ENCODE data around the gene TDRD7. TPM values are rescaled to one million over a fixed set of nuclear protein-coding genes. Genes with fewer than 3 reads are reported as not detected.
A peak's percentile ranks its signal among the peaks of the same experiment; 100 is the strongest.

TDRD7 gene
- total and polyA plus RNA-seq, 2 of the 8 experiments (the other 6 are each of a cell fraction or from before 2014, with no cell fraction given): 1.2 to 2.3 TPM

DNA sequence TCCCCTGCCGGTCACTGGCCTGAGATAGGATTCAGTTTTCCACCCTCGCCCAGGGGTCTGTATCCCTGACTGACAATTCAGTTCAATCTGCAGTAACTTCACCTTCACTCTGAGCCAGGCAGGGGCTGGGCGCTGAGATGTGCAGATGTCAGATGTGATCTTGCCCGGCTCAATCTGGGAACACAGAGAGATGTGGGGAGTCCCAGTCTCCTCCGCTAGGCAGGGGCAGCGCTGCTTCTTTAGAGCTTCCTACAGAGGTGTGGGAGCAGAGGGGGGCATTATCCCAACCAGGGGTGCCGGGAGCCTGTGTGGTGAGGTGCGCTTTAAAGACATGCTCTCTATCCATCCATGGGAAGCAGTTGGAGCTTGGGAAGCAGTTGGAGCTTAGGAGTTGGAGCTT is 104.2 kb downstream of the TDRD7 start:
- Histone ChIP-seq H2AFZ (ENCODE audit: low read length) (no peak overlapping the region), H3K4me2 (ENCODE audit: insufficient read depth in 1 of 2, low read depth in 2 of 2, low read length in 2 of 2) (no peak overlapping the region), H3K14ac (ENCODE audit: insufficient read length) (no peak overlapping the region), H3K79me1 (ENCODE audit: low read depth, low read length) (no peaks in the 10 kb centered on the region), H3K36me3 (ENCODE audit: control insufficient read depth in 2 of 4, insufficient read depth in 4 of 4, low read length in 3 of 4) (no peaks in the 10 kb centered on the region), H4K8ac (ENCODE audit: extremely low read depth, insufficient read depth, low read length) (peak overlapping the region; percentile 62; the same call in 1 of the 2 replicates), H3K4ac (replicated peaks; ENCODE audit: insufficient read length, low read depth, low read length) (no peak overlapping the region), H3K4me3 (ENCODE audit: extremely low read depth in 1 of 4, insufficient read depth in 2 of 4, low read depth in 3 of 4, low read length in 4 of 4) (no peak overlapping the region), H2BK5ac (ENCODE audit: low read depth, low read length) (no peak overlapping the region), H4K91ac (replicated peaks; ENCODE audit: insufficient read length, low read length) (no peak overlapping the region), H3K27ac (ENCODE audit: low read depth, low read length) (no peak overlapping the region), H3K9ac (replicated peaks in 1 of 4; ENCODE audit: extremely low read depth in 1 of 4, low read depth in 3 of 4, low read length in 3 of 4) (no peak overlapping the region), H3K23ac (ENCODE audit: insufficient read length) (no peak overlapping the region), H4K20me1 (replicated peaks in 1 of 2; ENCODE audit: control insufficient read depth in 1 of 2, insufficient read depth in 2 of 2, low read length in 2 of 2) (peaks cover 0 to 2% of the 10 kb centered on the region in 2 experiments), H3K4me1 (replicated peaks in 1 of 4; ENCODE audit: control insufficient read depth in 3 of 4, insufficient read depth in 4 of 4, low read length in 3 of 4) (peaks cover 0 to 2% (median 0%) of the 10 kb centered on the region in 4 experiments; a peak in 1 of 7 replicates), H2BK120ac (replicated peaks; ENCODE audit: low read depth, low read length) (no peak overlapping the region), H3K27me3 (replicated peaks in 1 of 4; ENCODE audit: control insufficient read depth in 3 of 4, extremely low read depth in 1 of 4, insufficient read depth in 3 of 4, low read length in 3 of 4) (no peaks in the 10 kb centered on the region; a peak in 2 of 7 replicates), H4K5ac (ENCODE audit: insufficient read length, low read depth, low read length) (no peak overlapping the region), H2BK20ac (ENCODE audit: low read length) (no peak overlapping the region), H3K79me2 (ENCODE audit: control insufficient read depth in 1 of 2, insufficient read depth in 2 of 2, low read length in 2 of 2) (no peaks in the 10 kb centered on the region), H3K9me3 (ENCODE audit: insufficient read depth in 2 of 2, low read depth in 1 of 2, low read length in 1 of 2) (no peaks in the 10 kb centered on the region), H2BK15ac (ENCODE audit: low read length) (no peak overlapping the region), H2AK5ac (ENCODE audit: low read depth, low read length) (no peak overlapping the region), H3K18ac (ENCODE audit: extremely low read depth, low read length) (no peak overlapping the region), H3K56ac (replicated peaks; ENCODE audit: insufficient read length, low read depth, low read length) (no peak overlapping the region), H3K23me2 (ENCODE audit: low read depth, low read length) (no peaks in the 10 kb centered on the region), H2BK12ac (ENCODE audit: low read depth, low read length) (no peak overlapping the region)
- FAIRE-seq (no peak), DNase-seq (ENCODE audit: low read depth in 1 of 2, low spot score in 2 of 2) (no peak)
- no peak for TF ChIP-seq KDM5A (IDR thresholded peaks at IDR 0.05; ENCODE audit: low read length)
- 87% methylated on average over 8 of the region's 8 CpGs; no CpG with 5 or more reads in 1 of the 2 experiments for WGBS, 2 experiments (ENCODE audit: extremely low coverage in 1 of 2, insufficient coverage in 1 of 2, insufficient read length in 1 of 2, insufficient replicate concordance in 2 of 2, low coverage in 1 of 2, low lambda C conversion rate in 2 of 2, missing lambda C conversion rate in 1 of 2)
- ChIA-PET POLR2A (ENCODE audit: partially characterized antibody) (interaction anchor here (0.7 kb wide), 1 partner anchor 31 kb away, joined by 3 read pairs; no protein-coding TSS in a partner anchor), CTCF (ENCODE audit: partially characterized antibody) (interaction anchor here (0.9 to 2.1 kb wide), 7 partner anchors 10 to 47 kb away, joined by 3 to 15 read pairs (median 3); no protein-coding TSS in a partner anchor)

Measured in H1 (cell line).